ENCODE data around the gene IL10RB. TPM values are rescaled to one million over a fixed set of nuclear protein-coding genes. Genes with fewer than 3 reads are reported as not detected.

Gene IL10RB
- total and polyA plus RNA-seq, 3 donors from 2014 or later, result 14.3 to 19.3 (median 14.4) TPM

DNA sequence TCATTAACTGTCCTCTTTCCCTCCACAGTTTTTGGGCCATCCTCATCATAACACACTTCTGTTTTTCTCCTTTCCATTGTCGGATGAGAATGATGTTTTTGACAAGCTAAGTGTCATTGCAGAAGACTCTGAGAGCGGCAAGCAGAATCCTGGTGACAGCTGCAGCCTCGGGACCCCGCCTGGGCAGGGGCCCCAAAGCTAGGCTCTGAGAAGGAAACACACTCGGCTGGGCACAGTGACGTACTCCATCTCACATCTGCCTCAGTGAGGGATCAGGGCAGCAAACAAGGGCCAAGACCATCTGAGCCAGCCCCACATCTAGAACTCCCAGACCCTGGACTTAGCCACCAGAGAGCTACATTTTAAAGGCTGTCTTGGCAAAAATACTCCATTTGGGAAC, 30.0 kb downstream of the IL10RB start:
- peaks cover 14% of the 10 kb centered on the region for H3K4me1 ChIP-seq
- intact Hi-C loops (cut with DNase I; ENCODE audit: low total_unique reads), result no loop called here
- no peaks in the 10 kb centered on the region for H3K36me3 ChIP-seq (ENCODE audit: low read depth, missing control alignments)
- H3K4me3 ChIP-seq, result no peak overlapping the region
- H3K9me3 ChIP-seq, result no peaks in the 10 kb centered on the region
- no peak for DNase-seq
- 61 to 80% methylated on average over 6 of the region's 6 CpGs for WGBS, 2 donors
- H3K27me3 ChIP-seq, result no peaks in the 10 kb centered on the region
- H3K27ac ChIP-seq, result peak overlapping the region in 1 of 2 donors; percentile 39
- no peak for TF ChIP-seq POLR2A (IDR thresholded peaks at IDR 0.05)
- TF ChIP-seq, protein P1, sequence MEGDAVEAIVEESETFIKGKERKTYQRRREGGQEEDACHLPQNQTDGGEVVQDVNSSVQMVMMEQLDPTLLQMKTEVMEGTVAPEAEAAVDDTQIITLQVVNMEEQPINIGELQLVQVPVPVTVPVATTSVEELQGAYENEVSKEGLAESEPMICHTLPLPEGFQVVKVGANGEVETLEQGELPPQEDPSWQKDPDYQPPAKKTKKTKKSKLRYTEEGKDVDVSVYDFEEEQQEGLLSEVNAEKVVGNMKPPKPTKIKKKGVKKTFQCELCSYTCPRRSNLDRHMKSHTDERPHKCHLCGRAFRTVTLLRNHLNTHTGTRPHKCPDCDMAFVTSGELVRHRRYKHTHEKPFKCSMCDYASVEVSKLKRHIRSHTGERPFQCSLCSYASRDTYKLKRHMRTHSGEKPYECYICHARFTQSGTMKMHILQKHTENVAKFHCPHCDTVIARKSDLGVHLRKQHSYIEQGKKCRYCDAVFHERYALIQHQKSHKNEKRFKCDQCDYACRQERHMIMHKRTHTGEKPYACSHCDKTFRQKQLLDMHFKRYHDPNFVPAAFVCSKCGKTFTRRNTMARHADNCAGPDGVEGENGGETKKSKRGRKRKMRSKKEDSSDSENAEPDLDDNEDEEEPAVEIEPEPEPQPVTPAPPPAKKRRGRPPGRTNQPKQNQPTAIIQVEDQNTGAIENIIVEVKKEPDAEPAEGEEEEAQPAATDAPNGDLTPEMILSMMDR (IDR thresholded peaks at IDR 0.05), result no peak

DNA sequence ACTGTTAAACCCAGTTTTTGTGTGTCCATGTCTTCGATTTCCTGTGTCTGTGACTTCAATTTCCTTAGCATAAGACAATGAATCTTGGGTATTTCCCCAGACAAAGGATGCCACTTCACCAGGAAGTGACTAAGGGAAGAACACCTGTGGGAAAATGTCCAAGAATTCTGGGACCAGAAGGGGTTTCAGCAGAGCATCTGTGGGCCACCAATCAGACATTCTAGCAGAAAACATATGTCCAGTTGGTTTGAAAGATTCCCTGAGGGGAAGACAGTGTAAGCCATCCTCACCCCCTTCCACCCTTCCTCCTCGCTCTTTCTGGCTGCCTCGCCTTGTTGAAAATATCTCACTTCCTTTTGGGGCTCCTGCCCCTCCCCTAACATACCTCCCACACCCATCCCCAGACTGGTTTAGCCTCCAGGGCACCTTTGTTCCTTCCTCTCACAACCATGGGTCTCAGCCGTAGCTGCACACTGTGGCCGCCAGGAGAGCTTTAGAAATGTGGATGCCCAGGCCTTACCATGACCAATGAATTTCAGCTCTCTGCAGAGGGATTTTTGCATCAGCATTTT, 33.1 kb downstream of the IL10RB start:
- intact Hi-C loops (cut with DNase I; ENCODE audit: low total_unique reads), result no loop called here
- no peak for DNase-seq
- WGBS, 2 donors, result 77 to 87% methylated on average over 5 of the region's 5 CpGs
- Histone ChIP-seq H3K27me3 (no peaks in the 10 kb centered on the region), H3K27ac (no peak overlapping the region), H3K4me3 (no peak overlapping the region), H3K36me3 (ENCODE audit: low read depth, missing control alignments) (no peaks in the 10 kb centered on the region), H3K4me1 (peaks cover 16% of the 10 kb centered on the region), H3K9me3 (no peaks in the 10 kb centered on the region)
- TF ChIP-seq POLR2A (IDR thresholded peaks at IDR 0.05), result no peak

DNA sequence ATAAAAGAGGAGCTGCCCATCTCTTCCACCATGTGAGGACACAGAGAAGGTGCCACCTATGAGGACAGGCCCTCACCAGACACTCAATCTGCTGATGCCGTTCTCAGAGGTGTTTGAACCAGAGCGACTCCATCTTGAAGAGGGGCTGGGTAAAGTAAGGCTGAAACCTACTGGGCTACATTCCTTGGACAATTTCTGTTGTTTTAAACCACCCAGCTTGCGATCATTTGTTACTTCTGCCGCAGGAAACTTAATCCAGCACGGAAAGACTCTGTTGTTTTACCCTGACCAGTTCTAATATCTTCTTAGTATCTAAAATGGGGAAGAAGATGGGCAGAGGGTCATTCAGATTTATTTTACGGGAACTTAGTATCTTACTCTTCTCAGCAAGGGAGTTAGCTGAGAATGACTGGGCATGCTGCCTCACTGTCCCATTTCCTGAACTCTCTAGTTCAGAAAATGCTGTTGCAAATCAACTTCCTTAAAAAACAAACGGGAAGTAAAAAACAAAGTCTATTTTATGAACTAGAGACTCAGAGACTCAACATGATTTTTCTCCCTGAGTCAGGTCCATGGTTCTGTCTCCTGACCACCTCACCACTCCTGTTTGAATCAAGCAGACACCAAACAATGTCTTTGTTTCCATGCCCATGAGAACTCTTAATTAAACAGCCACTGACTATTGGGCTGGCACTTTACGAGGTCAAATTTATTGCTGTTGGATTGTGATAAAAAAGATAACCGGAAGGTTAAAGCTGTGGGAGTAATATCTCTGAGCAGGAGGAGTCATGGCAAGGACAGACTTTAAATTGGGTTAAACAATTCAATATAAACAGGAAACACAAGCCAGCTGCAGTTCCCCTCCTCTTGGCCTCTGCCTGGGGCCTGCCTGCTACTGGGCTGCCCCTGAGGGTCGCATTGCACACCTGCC, 34.8 kb downstream of the IL10RB start:
- Histone ChIP-seq H3K4me3 (no peak overlapping the region), H3K4me1 (peaks cover 16% of the 10 kb centered on the region), H3K27ac (peak overlapping the region; percentile 35 to 62), H3K27me3 (no peaks in the 10 kb centered on the region), H3K36me3 (ENCODE audit: low read depth, missing control alignments) (no peaks in the 10 kb centered on the region), H3K9me3 (no peaks in the 10 kb centered on the region)
- intact Hi-C loops (cut with DNase I; ENCODE audit: low total_unique reads), result no loop called here
- no peak for DNase-seq
- TF ChIP-seq, protein P1 (IDR thresholded peaks at IDR 0.05), result no peak
- TF ChIP-seq POLR2A (IDR thresholded peaks at IDR 0.05), result no peak
- WGBS, 2 donors, result 43 to 56% methylated on average over 10 of the region's 10 CpGs

DNA sequence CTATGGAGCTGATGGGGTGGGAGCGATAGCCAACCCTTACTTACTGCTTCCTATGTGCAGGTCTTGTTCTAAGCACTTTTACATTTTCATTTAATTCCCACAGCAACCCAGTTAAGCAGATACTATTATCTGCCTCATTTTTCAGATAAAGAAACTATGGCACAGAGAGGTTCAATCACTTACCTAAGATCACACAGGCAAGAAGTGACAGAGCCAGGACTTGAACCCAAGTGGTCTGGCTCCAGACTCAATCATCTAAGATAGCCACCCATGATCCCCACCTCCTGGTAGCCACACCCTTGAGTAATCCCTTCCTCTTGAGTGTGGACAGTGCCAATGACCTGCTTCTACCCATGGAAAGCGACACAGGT, 35.5 kb downstream of the IL10RB start:
- peak overlapping the region; percentile 35 to 62 for H3K27ac ChIP-seq
- no peaks in the 10 kb centered on the region for H3K36me3 ChIP-seq (ENCODE audit: low read depth, missing control alignments)
- no peaks in the 10 kb centered on the region for H3K27me3 ChIP-seq
- H3K4me3 ChIP-seq, result no peak overlapping the region
- no peaks in the 10 kb centered on the region for H3K9me3 ChIP-seq
- intact Hi-C loops (cut with DNase I; ENCODE audit: low total_unique reads), result no loop called here
- peaks cover 16% of the 10 kb centered on the region for H3K4me1 ChIP-seq
- DNase-seq, result no peak
- no peak for TF ChIP-seq POLR2A (IDR thresholded peaks at IDR 0.05)
- TF ChIP-seq, protein P1 (IDR thresholded peaks at IDR 0.05), result no peak
- WGBS, 2 donors, result 51 to 96% methylated on average over 2 of the region's 2 CpGs

DNA sequence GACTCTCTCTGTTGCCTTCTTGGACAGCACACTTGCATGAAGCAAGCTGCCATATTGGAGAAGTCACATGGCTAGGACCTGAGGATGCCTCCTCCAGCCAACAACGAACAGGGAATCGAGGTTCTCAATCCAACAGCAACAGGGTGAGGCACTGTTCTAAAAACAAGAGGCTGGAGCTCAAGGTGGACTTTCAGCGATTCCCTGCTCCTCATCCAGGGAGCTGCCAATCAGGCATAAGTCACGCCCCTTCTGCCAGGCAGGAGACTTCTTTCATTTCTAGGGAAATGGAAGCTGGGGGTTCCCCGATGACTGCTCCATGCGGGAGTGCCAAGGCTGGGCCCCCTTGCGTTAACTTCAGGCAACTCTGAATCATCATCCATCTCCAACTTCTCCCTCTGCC, 35.9 kb downstream of the IL10RB start:
- intact Hi-C loops (cut with DNase I; ENCODE audit: low total_unique reads), result no loop called here
- TF ChIP-seq POLR2A (IDR thresholded peaks at IDR 0.05), result no peak
- TF ChIP-seq, protein P1 (IDR thresholded peaks at IDR 0.05), result no peak
- DNase-seq, result no peak
- H3K4me3 ChIP-seq, result no peak overlapping the region
- H3K27me3 ChIP-seq, result no peaks in the 10 kb centered on the region
- no peaks in the 10 kb centered on the region for H3K36me3 ChIP-seq (ENCODE audit: low read depth, missing control alignments)
- 81 to 91% methylated on average over 4 to 7 of the region's 7 CpGs for WGBS, 2 donors
- peaks cover 16% of the 10 kb centered on the region for H3K4me1 ChIP-seq
- peak overlapping the region in 1 of 2 donors; percentile 62 for H3K27ac ChIP-seq
- no peaks in the 10 kb centered on the region for H3K9me3 ChIP-seq
